IMR-90 (cell line): Measurements from ENCODE around the gene SLC25A26. TPM values are rescaled to one million over a fixed set of nuclear protein-coding genes. Genes with fewer than 3 reads are reported as not detected.

Experiments
- ATAC-seq: fragments of 200-7000 bp; cut with Tn5 transposase; 2 replicates; pipeline ENCODE4 v1.9.1; 2020; ENCODE audit warnings: low read depth, mild to moderate bottlenecking, moderate library complexity
- BruUV-seq: library from RNA; stranded (reverse); fragments of 400-500 nt; replicated peaks from 2 replicates; lab custom pipeline; 2021; lab: Mats Ljungman, UMichigan
- CTCF ChIA-PET: fragments of 300-600 bp; formaldehyde crosslinking; extraction: SDS; loops from one replicate; lab custom pipeline; 2021; ENCODE audit warnings: antibody characterized with exemption; lab: Yijun Ruan, JAX
- POLR2A ChIA-PET: fragments of 300-600 bp; sonication (Branson Sonifier 250); formaldehyde crosslinking; loops from one replicate; lab custom pipeline; 2022; ENCODE audit warnings: antibody characterized with exemption; ENCODE audit not compliant: unreplicated experiment; lab: Charles Lee
- DNase-seq: peaks from one replicate; pipeline ENCODE4 v3.0.0; 2013
- H2AFZ ChIP-seq: replicated peaks from 2 replicates; pipeline ENCODE3; 2013; ENCODE audit warnings: low read length, mild to moderate bottlenecking; ENCODE audit not compliant: poor library complexity
- H2AK5ac ChIP-seq: 2 replicates; pipeline ENCODE4 v1.6.1; 2013; ENCODE audit warnings: low read depth, low read length, inconsistent platforms
- H2AK9ac ChIP-seq: replicated peaks from 2 replicates; pipeline ENCODE3; 2013; ENCODE audit warnings: mild to moderate bottlenecking, low read depth, low read length, moderate library complexity; ENCODE audit not compliant: poor library complexity
- H2BK120ac ChIP-seq: 2 replicates; pipeline ENCODE4 v1.6.1; 2013; ENCODE audit warnings: low read depth, low read length, inconsistent platforms
- H2BK15ac ChIP-seq: 3 replicates; pipeline ENCODE4 v1.6.1; 2013; ENCODE audit warnings: low read depth, low read length, inconsistent platforms
- H2BK20ac ChIP-seq: 2 replicates; pipeline ENCODE4 v1.6.1; 2013; ENCODE audit warnings: low read depth, mild to moderate bottlenecking, inconsistent platforms, low read length, moderate library complexity
- H2BK5ac ChIP-seq: 2 replicates; pipeline ENCODE4 v1.6.1; 2013; ENCODE audit warnings: mild to moderate bottlenecking, low read depth, low read length, inconsistent platforms; ENCODE audit not compliant: poor library complexity, severe bottlenecking
- H3K14ac ChIP-seq: replicated peaks from 2 replicates; pipeline ENCODE4 v1.6.1; 2013; ENCODE audit warnings: low read depth, low read length, inconsistent platforms
- H3K18ac ChIP-seq: 2 replicates; pipeline ENCODE4 v1.6.1; 2013; ENCODE audit warnings: low read depth, low read length, control low read depth
- H3K23ac ChIP-seq: 2 replicates; pipeline ENCODE4 v1.6.1; 2013; ENCODE audit warnings: low read depth, low read length, inconsistent platforms
- H3K27ac ChIP-seq: 2 replicates; pipeline ENCODE4 v1.5.1; 2013; ENCODE audit warnings: mild to moderate bottlenecking, control low read depth, low read length; ENCODE audit not compliant: insufficient read depth
- H3K27me3 ChIP-seq: 2 replicates; pipeline ENCODE4 v1.6.1; 2013; ENCODE audit warnings: low read length; ENCODE audit not compliant: control insufficient read depth, insufficient read depth
- H3K36me3 ChIP-seq: 2 replicates; pipeline ENCODE4 v1.6.1; 2013; ENCODE audit warnings: low read length, mixed read lengths; ENCODE audit not compliant: control insufficient read depth, insufficient read depth
- H3K4ac ChIP-seq: 2 replicates; pipeline ENCODE4 v1.6.1; 2013; ENCODE audit warnings: low read depth, low read length, inconsistent platforms
- H3K4me1 ChIP-seq: 2 replicates; pipeline ENCODE4 v1.6.1; 2013; ENCODE audit warnings: low read length, mixed read lengths; ENCODE audit not compliant: control insufficient read depth, insufficient read depth
- H3K4me2 ChIP-seq: 2 replicates; pipeline ENCODE4 v1.6.1; 2013; ENCODE audit warnings: low read depth, mild to moderate bottlenecking, control low read depth, low read length, moderate library complexity
- H3K4me3 ChIP-seq: 2 replicates; pipeline ENCODE4 v1.5.1; 2013; ENCODE audit warnings: low read depth, mild to moderate bottlenecking, control low read depth, low read length, moderate library complexity; ENCODE audit not compliant: insufficient read depth
- H3K56ac ChIP-seq: 2 replicates; pipeline ENCODE4 v1.6.1; 2013; ENCODE audit warnings: low read length, inconsistent platforms; ENCODE audit not compliant: insufficient read depth; ENCODE audit errors: extremely low read depth
- H3K79me1 ChIP-seq, 2 experiments: 2 replicates each; pipeline ENCODE4 v1.6.1; 2013; ENCODE audit warnings: low read length in 2 of 2, inconsistent platforms in 1 of 2, low read depth in 1 of 2
- H3K9ac ChIP-seq: 2 replicates; pipeline ENCODE4 v1.6.1; 2013; ENCODE audit warnings: low read depth, low read length, control low read depth
- H3K9me1 ChIP-seq: 2 replicates; pipeline ENCODE4 v1.6.1; 2013; ENCODE audit warnings: low read length, inconsistent platforms; ENCODE audit not compliant: insufficient read depth
- H3K9me3 ChIP-seq: 2 replicates; pipeline ENCODE4 v1.6.1; 2013; ENCODE audit warnings: low read length; ENCODE audit not compliant: control insufficient read depth, insufficient read depth
- H4K20me1 ChIP-seq: 2 replicates; pipeline ENCODE4 v1.6.1; 2013; ENCODE audit warnings: low read length, inconsistent platforms; ENCODE audit not compliant: insufficient read depth
- H4K5ac ChIP-seq: 2 replicates; pipeline ENCODE4 v1.6.1; 2013; ENCODE audit warnings: mild to moderate bottlenecking, low read depth, low read length, control low read depth
- H4K8ac ChIP-seq, 2 experiments: 2 replicates each; pipeline ENCODE4 v1.6.1; 2013; ENCODE audit warnings: low read depth in 2 of 2, low read length in 2 of 2, control low read depth in 1 of 2, inconsistent platforms in 1 of 2
- H4K91ac ChIP-seq: 2 replicates; pipeline ENCODE4 v1.6.1; 2013; ENCODE audit warnings: low read depth, low read length, inconsistent platforms; ENCODE audit not compliant: insufficient read depth
- BHLHE40 ChIP-seq: fragments of 150-350 bp; IDR thresholded peaks from 2 replicates; pipeline ENCODE4 v1.6.1; 2016; ENCODE audit warnings: mild to moderate bottlenecking, low read depth, low read length
- CHD1 ChIP-seq: IDR thresholded peaks from 2 replicates; pipeline ENCODE4 v1.6.1; 2012; ENCODE audit warnings: low read depth, low read length, improper control_type of control experiment
- CTCF ChIP-seq: conservative IDR thresholded peaks from 2 replicates; pipeline ENCODE4 v1.5.1; 2012; ENCODE audit warnings: mild to moderate bottlenecking, low read depth, low read length, improper control_type of control experiment
- FOS ChIP-seq: fragments of 150-350 bp; IDR thresholded peaks from 2 replicates; pipeline ENCODE4 v1.6.1; 2016; ENCODE audit warnings: low read depth, low read length
- MAFK ChIP-seq: IDR thresholded peaks from 2 replicates; pipeline ENCODE4 v1.6.1; 2012; ENCODE audit warnings: low read depth, low read length, improper control_type of control experiment
- MAZ ChIP-seq: IDR thresholded peaks from 2 replicates; pipeline ENCODE4 v1.6.1; 2012; ENCODE audit warnings: low read depth, mild to moderate bottlenecking, low read length, improper control_type of control experiment, moderate library complexity, borderline replicate concordance
- MXI1 ChIP-seq: IDR thresholded peaks from 2 replicates; pipeline ENCODE4 v1.6.1; 2012; ENCODE audit warnings: low read depth, mild to moderate bottlenecking, low read length, moderate library complexity, borderline replicate concordance
- NFE2L2 ChIP-seq: fragments of 150-350 bp; IDR thresholded peaks from 2 replicates; pipeline ENCODE4 v1.6.1; 2016; ENCODE audit warnings: low read depth, mild to moderate bottlenecking, low read length
- POLR2A ChIP-seq: IDR thresholded peaks from 2 replicates; pipeline ENCODE4 v1.6.1; 2012; ENCODE audit warnings: mild to moderate bottlenecking, low read depth, low read length
- RAD21 ChIP-seq: IDR thresholded peaks from 2 replicates; pipeline ENCODE4 v1.6.1; 2012; ENCODE audit warnings: low read length, improper control_type of control experiment
- RCOR1 ChIP-seq: IDR thresholded peaks from 2 replicates; pipeline ENCODE4 v1.6.1; 2012; ENCODE audit warnings: mild to moderate bottlenecking, low read length, improper control_type of control experiment; ENCODE audit not compliant: insufficient replicate concordance
- RFX5 ChIP-seq: IDR thresholded peaks from 2 replicates; pipeline ENCODE4 v1.8.0; 2012; ENCODE audit warnings: low read depth, mild to moderate bottlenecking, low read length, moderate library complexity
- SMC3 ChIP-seq: fragments of 150-350 bp; IDR thresholded peaks from 2 replicates; pipeline ENCODE4 v1.6.1; 2016; ENCODE audit warnings: low read depth, mild to moderate bottlenecking, antibody characterized with exemption, low read length, moderate library complexity
- USF2 ChIP-seq: fragments of 150-350 bp; IDR thresholded peaks from 2 replicates; pipeline ENCODE4 v1.6.1; 2017; ENCODE audit warnings: mild to moderate bottlenecking, antibody characterized with exemption, low read length, low read depth
- WGBS, 2 experiments: methylation state at CpG; one replicate each; pipeline versions ENCODE4 v1.1.5 to v1.1.7; 2013; ENCODE audit warnings: missing lambda C conversion rate in 2 of 2; ENCODE audit not compliant: insufficient read length in 1 of 2; ENCODE audit errors: extremely low coverage in 2 of 2; 5-methylcytosine and 5-hydroxymethylcytosine counted together
- dilution Hi-C: fragments of 300-500 bp; cut with HindIII; formaldehyde crosslinking; loops from one replicate; pipeline ENCODE4 v1.14.3; 2018; ENCODE audit warnings: low sequenced_read_pairs; ENCODE audit not compliant: unreplicated experiment
- in situ Hi-C: fragments of 300-500 bp; cut with MboI; formaldehyde crosslinking; loops from 3 replicates; pipeline ENCODE4 v1.14.3; 2019; ENCODE audit warnings: low sequenced_read_pairs, inconsistent platforms, mixed read lengths
- intact Hi-C: fragments of 100-400 bp; cut with micrococcal nuclease; formaldehyde crosslinking; loops from 2 replicates; pipeline ENCODE4 v1.10.0; 2022
- polyA plus RNA-seq, 3 experiments: library from polyadenylated mRNA; depleted of rRNA; stranded (reverse); fragments of >200 nt; gene quantifications; 2 replicates each; pipeline ENCODE4 v1.2.3, GENCODE V29; 2012; ENCODE audit warnings: low replicate concordance in 1 of 3
- total RNA-seq: library from RNA; depleted of rRNA; stranded (reverse); fragments of >200 nt; gene quantifications from 2 replicates; pipeline ENCODE4 v1.2.3, GENCODE V29; 2012

Gene SLC25A26
- total and polyA plus RNA-seq, 2 of the 4 experiments (the other 2 are of a cell fraction), result 10.9 to 12.7 TPM

GRCh38 chr3:66363148-66363547 lies 142.3 kb downstream of the SLC25A26 start:
- DNase-seq (peak; percentile 22), ATAC-seq (peak; percentile 22)
- Histone ChIP-seq H3K4me2 (peak overlapping the region; percentile 10; the same call in 1 of the 2 replicates), H3K56ac (no peak overlapping the region), H3K9me1 (no peaks in the 10 kb centered on the region), H3K4me3 (no peak overlapping the region), H3K23ac (0 out of 2 replicates have a peak overlapping the region, but pooled peaks have one; percentile 2), H2BK5ac (no peak overlapping the region), H4K8ac (no peak overlapping the region; a peak in 1 of 4 replicates), H3K36me3 (no peaks in the 10 kb centered on the region), H4K91ac (peak overlapping the region; percentile 19), H3K9me3 (no peaks in the 10 kb centered on the region), H2AFZ (no peak overlapping the region), H2AK5ac (peak overlapping the region; percentile 9; the same call in 1 of the 2 replicates), H2BK15ac (peak overlapping the region; percentile 6; the same call in 1 of the 3 replicates), H3K14ac (peak overlapping the region; percentile 6; the same call in 1 of the 2 replicates), H3K4me1 (peaks cover 13% of the 10 kb centered on the region), H4K20me1 (no peaks in the 10 kb centered on the region), H3K18ac (peak overlapping the region; percentile 54; the same call in 1 of the 2 replicates), H2AK9ac (no peak overlapping the region), H4K5ac (peak overlapping the region; percentile 49; the same call in 1 of the 2 replicates), H3K27me3 (no peaks in the 10 kb centered on the region), H2BK20ac (peak overlapping the region; percentile 63), H3K79me1 (no peaks in the 10 kb centered on the region), H2BK120ac (peak overlapping the region; percentile 48), H3K27ac (no peak overlapping the region), H3K4ac (peak overlapping the region; percentile 14), H3K9ac (no peak overlapping the region)
- WGBS, 2 experiments, result no CpG with 5 or more reads among the region's 6 CpGs
- in situ Hi-C loops, result no loop called here
- intact Hi-C loops, result no loop called here
- dilution Hi-C loops, result no loop called here
- no TSS peak for BruUV-seq
- CTCF ChIA-PET, result no interaction called here
- POLR2A ChIA-PET, result interaction anchor here (0.7 kb wide), 1 partner anchor 188 kb away, joined by 3 read pairs; no protein-coding TSS in a partner anchor
- no peak for TF ChIP-seq MAZ
- TF ChIP-seq MXI1, result no peak
- TF ChIP-seq CHD1, result no peak
- no peak for TF ChIP-seq USF2
- TF ChIP-seq CTCF, result no peak
- no peak for TF ChIP-seq RFX5
- no peak for TF ChIP-seq MAFK
- no peak for TF ChIP-seq BHLHE40
- TF ChIP-seq NFE2L2, result no peak
- TF ChIP-seq POLR2A, result no peak
- TF ChIP-seq FOS, result no peak
- no peak for TF ChIP-seq RCOR1
- no peak for TF ChIP-seq SMC3
- no peak for TF ChIP-seq RAD21
